Right atrium auricular region (tissue), 2 donors: ENCODE results near the gene TENT4B. TPM values are rescaled to one million over a fixed set of nuclear protein-coding genes. Genes with fewer than 3 reads are reported as not detected.
A peak's percentile ranks its signal among the peaks of the same experiment; 100 is the strongest.

Source experiments
- DNase-seq: peaks from one replicate; pipeline ENCODE4 v3.0.0-alpha.2; 2019; ENCODE audit warnings: low spot score
- H3K27ac ChIP-seq, 2 donors: fragments of 200-600 bp; sonication (generic); 1 replicate in 1 of 2; 2 replicates in 1 of 2; pipeline ENCODE4 v1.5.1; 2016 to 2019
- H3K27me3 ChIP-seq, 2 donors: fragments of 200-600 bp; sonication (generic); one replicate each; pipeline versions ENCODE4 v1.5.1 to v1.6.0; 2017 to 2019
- H3K36me3 ChIP-seq: fragments of 200-600 bp; sonication (generic); one replicate; pipeline ENCODE4 v1.5.1; 2016
- H3K4me1 ChIP-seq, 2 donors: fragments of 200-600 bp; sonication (generic); one replicate each; pipeline versions ENCODE4 v1.5.1 to v1.6.0; 2017 to 2019
- H3K4me3 ChIP-seq, 2 donors: fragments of 200-600 bp; sonication (generic); 1 replicate in 1 of 2; 2 replicates in 1 of 2; pipeline ENCODE4 v1.5.1; 2017 to 2019; ENCODE audit warnings: mild to moderate bottlenecking in 1 of 2, moderate library complexity in 1 of 2
- H3K9me3 ChIP-seq, 2 donors: fragments of 200-600 bp; sonication (generic); one replicate each; pipeline ENCODE4 v1.5.1; 2019
- CTCF ChIP-seq, 2 donors: fragments of 200-600 bp; sonication (generic); IDR thresholded peaks; one replicate each; pipeline ENCODE4 v1.5.1; 2019; ENCODE audit warnings: antibody characterized with exemption in 2 of 2
- total RNA-seq, 2 donors: library from RNA; depleted of rRNA; stranded (reverse); fragments of >200 nt; gene quantifications; one replicate each; pipeline ENCODE4 v1.1.0, GENCODE V29; 2016

The TENT4B gene
- total RNA-seq, 2 donors from 2014 or later: 5.0 to 6.1 TPM

- no peak overlapping the region for H3K27ac ChIP-seq
- H3K9me3 ChIP-seq: no peaks in the 10 kb centered on the region
These were observed 45.8 kb downstream of the TENT4B start for GRCh38 chr16:50198802-50199403.

GRCh38 chr16:50201787-50202186 is 48.7 kb downstream of the TENT4B start:
- H3K36me3 ChIP-seq: no peaks in the 10 kb centered on the region
- TF ChIP-seq CTCF (IDR thresholded peaks at IDR 0.05): no peak
- no peaks in the 10 kb centered on the region for H3K9me3 ChIP-seq
- H3K4me3 ChIP-seq: no peak overlapping the region
- H3K4me1 ChIP-seq: peaks cover 0 to 42% of the 10 kb centered on the region in 2 donors
- peak overlapping the region in 1 of 2 donors; percentile 18 for H3K27ac ChIP-seq
- no peak for DNase-seq
- H3K27me3 ChIP-seq: no peaks in the 10 kb centered on the region

More at GRCh38 chr16:50198802-50199403, 45.8 kb downstream of the TENT4B start:
- no peak for DNase-seq
- Histone ChIP-seq H3K27me3 (no peaks in the 10 kb centered on the region), H3K36me3 (no peaks in the 10 kb centered on the region), H3K4me1 (peaks cover 0 to 35% of the 10 kb centered on the region in 2 donors), H3K4me3 (no peak overlapping the region)
- TF ChIP-seq CTCF (IDR thresholded peaks at IDR 0.05): no peak

GRCh38 chr16:50202926-50203624 is 50.0 kb downstream of the TENT4B start:
- Histone ChIP-seq H3K36me3 (no peaks in the 10 kb centered on the region), H3K27me3 (no peaks in the 10 kb centered on the region), H3K9me3 (no peaks in the 10 kb centered on the region), H3K4me3 (no peak overlapping the region), H3K27ac (peak overlapping the region in 1 of 2 donors; percentile 45), H3K4me1 (peaks cover 0 to 52% of the 10 kb centered on the region in 2 donors)
- DNase-seq: no peak
- no peak for TF ChIP-seq CTCF (IDR thresholded peaks at IDR 0.05)

GRCh38 chr16:50203681-50204080 is 50.6 kb downstream of the TENT4B start:
- Histone ChIP-seq H3K9me3 (no peaks in the 10 kb centered on the region), H3K4me3 (no peak overlapping the region), H3K27ac (peak overlapping the region in 1 of 2 donors; percentile 45), H3K27me3 (no peaks in the 10 kb centered on the region), H3K4me1 (peaks cover 0 to 57% of the 10 kb centered on the region in 2 donors), H3K36me3 (no peaks in the 10 kb centered on the region)
- no peak for DNase-seq
- no peak for TF ChIP-seq CTCF (IDR thresholded peaks at IDR 0.05)

- H3K4me1 ChIP-seq: peaks cover 0 to 58% of the 10 kb centered on the region in 2 donors
- no peaks in the 10 kb centered on the region for H3K36me3 ChIP-seq
- no peak overlapping the region for H3K4me3 ChIP-seq
- H3K9me3 ChIP-seq: no peaks in the 10 kb centered on the region
- H3K27ac ChIP-seq: no peak overlapping the region
- no peak for TF ChIP-seq CTCF (IDR thresholded peaks at IDR 0.05)
- no peak for DNase-seq
- H3K27me3 ChIP-seq: no peaks in the 10 kb centered on the region
These were observed 51.5 kb downstream of the TENT4B start for GRCh38 chr16:50204453-50205108.
